Memory B cell (primary cell): ENCODE measurements around the gene LY6G5B.

Source experiments
- ATAC-seq: fragments of 150-1000 bp; cut with Tn5 transposase; 2 replicates; pipeline ENCODE4 v1.10.0; 2021; ENCODE audit warnings: low read depth, mild to moderate bottlenecking, moderate library complexity
- DNase-seq, 2 donors: peaks; one replicate each; pipeline ENCODE4 v3.0.0; 2022; ENCODE audit warnings: low spot score in 2 of 2
- H3K27ac Mint-ChIP-seq: one replicate; pipeline ENCODE4 v1.8.0; 2022; ENCODE audit warnings: mild to moderate bottlenecking, moderate library complexity, mixed read lengths
- H3K27me3 Mint-ChIP-seq: one replicate; pipeline ENCODE4 v1.8.0; 2022; ENCODE audit warnings: mixed read lengths
- H3K36me3 Mint-ChIP-seq: one replicate; pipeline ENCODE4 v1.8.0; 2022; ENCODE audit warnings: mild to moderate bottlenecking, mixed read lengths
- H3K4me1 Mint-ChIP-seq: one replicate; pipeline ENCODE4 v1.8.0; 2022; ENCODE audit warnings: mixed read lengths
- H3K4me3 Mint-ChIP-seq: one replicate; pipeline ENCODE4 v1.8.0; 2022; ENCODE audit warnings: mild to moderate bottlenecking, moderate library complexity, mixed read lengths
- H3K9me3 Mint-ChIP-seq: one replicate; pipeline ENCODE4 v1.8.0; 2022; ENCODE audit warnings: mixed read lengths

Gene LY6G5B

DNA sequence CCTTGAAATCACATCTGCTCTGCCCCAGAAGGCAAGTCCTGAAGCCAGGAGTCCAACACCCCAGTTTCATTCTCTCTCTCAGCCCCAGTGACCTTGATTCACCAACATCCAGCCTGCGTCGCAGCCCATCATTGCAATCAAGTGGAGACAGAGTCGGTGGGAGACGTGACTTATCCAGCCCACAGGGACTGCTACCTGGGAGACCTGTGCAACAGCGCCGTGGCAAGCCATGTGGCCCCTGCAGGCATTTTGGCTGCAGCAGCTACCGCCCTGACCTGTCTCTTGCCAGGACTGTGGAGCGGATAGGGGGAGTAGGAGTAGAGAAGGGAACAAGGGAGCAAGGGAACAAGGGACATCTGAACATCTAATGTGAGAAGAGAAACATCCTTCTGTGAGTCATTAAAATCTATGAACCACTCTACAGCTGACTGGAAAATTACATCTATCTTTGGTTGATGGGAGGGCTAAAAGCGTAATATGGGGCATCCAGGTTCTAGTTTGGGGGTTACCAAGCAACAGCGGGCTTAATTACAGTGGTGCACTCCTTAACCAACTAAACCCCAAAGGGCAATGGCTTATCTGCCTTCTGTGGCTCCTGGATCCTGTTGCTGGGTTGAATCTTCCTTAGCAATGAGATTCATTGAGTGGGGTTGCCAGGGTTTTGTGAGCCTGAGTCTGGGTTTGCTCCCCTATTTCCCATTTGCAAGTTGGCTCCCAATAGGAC lies 47.9 kb downstream of the LY6G5B start:
- H3K4me1 Mint-ChIP-seq: no peaks in the 10 kb centered on the region
- H3K27me3 Mint-ChIP-seq: no peaks in the 10 kb centered on the region
- H3K9me3 Mint-ChIP-seq: no peaks in the 10 kb centered on the region
- DNase-seq: no peak
- no peak for ATAC-seq
- no peak overlapping the region for H3K4me3 Mint-ChIP-seq
- H3K27ac Mint-ChIP-seq: no peak overlapping the region
- H3K36me3 Mint-ChIP-seq: no peaks in the 10 kb centered on the region

DNA sequence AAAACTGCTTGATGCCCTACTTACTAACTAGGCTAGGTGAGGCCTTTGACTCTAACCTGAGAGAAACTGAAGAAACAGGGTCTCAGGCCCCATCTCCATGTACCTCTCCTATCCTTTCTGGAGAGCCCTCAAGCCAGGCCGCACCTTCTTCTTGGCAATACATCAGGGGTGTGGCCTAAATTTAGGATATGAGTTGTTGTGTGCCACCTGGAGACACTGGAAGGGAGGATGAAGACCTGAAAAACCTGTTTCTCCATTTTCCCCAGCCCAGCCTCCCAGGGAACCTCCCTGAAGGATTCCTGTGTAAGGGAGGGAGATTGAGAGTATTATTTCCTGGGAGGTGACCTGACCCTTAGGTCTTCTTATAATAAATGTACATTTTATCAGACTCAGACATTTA lies 48.5 kb downstream of the LY6G5B start:
- no peaks in the 10 kb centered on the region for H3K36me3 Mint-ChIP-seq
- ATAC-seq: no peak
- H3K27ac Mint-ChIP-seq: no peak overlapping the region

DNA sequence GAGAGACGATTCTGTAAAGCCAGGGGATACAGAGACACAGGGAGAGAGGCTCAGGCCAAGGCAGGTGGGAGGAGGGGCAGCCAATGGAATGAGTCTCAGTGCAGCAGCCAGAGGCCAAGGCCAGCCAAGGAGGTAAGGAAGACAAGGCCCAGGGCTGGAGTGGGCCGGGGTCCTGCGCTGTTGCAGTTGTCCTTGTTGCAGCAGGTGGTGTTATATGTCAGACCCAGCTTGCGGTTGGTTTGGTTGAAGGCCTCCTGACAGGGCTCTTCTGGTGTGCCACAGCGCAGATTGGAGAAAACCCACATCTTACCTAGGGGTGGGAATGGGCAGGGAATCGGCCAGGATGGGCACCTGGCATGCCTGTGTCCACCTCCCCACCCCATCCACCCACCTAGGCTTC lies 49.2 kb downstream of the LY6G5B start:
- Mint-ChIP-seq H3K4me3 (no peak overlapping the region), H3K36me3 (no peaks in the 10 kb centered on the region), H3K27ac (no peak overlapping the region)

More for the DNA sequence above, 48.5 kb downstream of the LY6G5B start:
- no peaks in the 10 kb centered on the region for H3K9me3 Mint-ChIP-seq
- H3K4me3 Mint-ChIP-seq: no peak overlapping the region
- H3K4me1 Mint-ChIP-seq: peaks cover 2% of the 10 kb centered on the region
- no peak for DNase-seq
- H3K27me3 Mint-ChIP-seq: no peaks in the 10 kb centered on the region

DNA sequence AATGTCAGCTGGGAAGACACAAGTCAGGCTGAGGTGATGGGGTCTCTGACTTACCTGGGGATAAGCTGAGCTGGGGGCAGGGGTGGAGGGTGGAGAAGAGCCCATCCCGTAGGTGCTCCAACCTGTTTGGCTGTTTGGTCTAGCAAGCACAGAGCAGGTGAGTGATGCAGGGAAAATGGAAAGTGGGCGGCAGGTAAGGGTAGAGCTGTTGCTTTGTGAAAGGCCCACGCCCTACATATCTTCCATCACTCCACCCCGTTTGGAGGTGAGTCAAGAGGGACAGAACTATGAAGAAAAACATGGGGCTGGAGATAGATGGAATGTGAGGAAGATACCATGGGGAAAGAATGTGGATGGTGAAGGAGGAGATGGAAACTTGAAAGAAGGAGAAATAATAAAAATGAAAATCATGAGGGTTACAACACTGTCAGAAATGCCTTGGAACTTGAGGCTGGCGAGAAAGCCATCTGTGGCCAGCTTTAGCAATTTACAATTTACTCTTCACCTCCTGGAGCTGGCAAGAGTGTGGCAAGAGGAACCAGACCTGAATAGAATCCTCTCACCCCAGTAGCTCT lies 50.5 kb downstream of the LY6G5B start:
- no peak overlapping the region for H3K27ac Mint-ChIP-seq
- no peaks in the 10 kb centered on the region for H3K9me3 Mint-ChIP-seq
- peaks cover 5% of the 10 kb centered on the region for H3K4me1 Mint-ChIP-seq
- ATAC-seq (no peak), DNase-seq (no peak)
- H3K27me3 Mint-ChIP-seq: no peaks in the 10 kb centered on the region
- H3K4me3 Mint-ChIP-seq: no peak overlapping the region
- H3K36me3 Mint-ChIP-seq: no peaks in the 10 kb centered on the region

More for the DNA sequence above, 49.2 kb downstream of the LY6G5B start:
- peaks cover 5% of the 10 kb centered on the region for H3K4me1 Mint-ChIP-seq
- ATAC-seq: no peak
- no peaks in the 10 kb centered on the region for H3K27me3 Mint-ChIP-seq
- no peaks in the 10 kb centered on the region for H3K9me3 Mint-ChIP-seq
- no peak for DNase-seq

DNA sequence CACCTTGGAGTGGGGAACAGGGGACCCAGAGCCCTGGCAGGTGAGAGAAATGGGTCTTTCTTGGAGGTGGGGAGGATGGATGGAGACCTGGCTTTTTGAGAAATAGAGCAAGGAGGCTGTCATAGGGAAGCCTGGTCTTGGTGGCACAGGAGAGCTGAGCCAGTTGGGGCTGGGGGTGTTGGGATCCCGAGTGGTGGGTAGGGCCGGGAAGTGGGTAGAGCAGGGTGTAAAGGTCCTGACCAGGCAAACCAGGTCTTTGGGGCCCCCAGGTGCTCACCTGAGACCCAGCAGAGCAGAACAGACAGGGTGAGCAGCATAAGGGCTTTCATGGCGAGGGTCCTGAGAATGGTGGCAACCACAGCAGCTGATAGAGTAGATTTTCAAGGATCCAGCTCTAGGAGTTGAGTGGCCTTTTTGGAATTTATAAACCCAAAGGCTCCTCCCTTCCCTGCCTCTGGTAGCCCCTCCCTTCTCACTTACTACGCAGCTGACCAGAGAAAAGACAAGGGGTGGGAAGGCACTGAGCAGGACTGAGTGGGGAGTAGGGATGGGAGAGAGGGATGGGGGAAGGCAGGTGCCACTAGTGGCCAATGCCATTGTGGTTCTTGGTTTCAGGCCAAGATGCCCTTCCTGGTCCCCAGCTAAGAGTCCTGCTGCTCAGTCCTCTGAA lies 51.7 kb downstream of the LY6G5B start, which contains the start of gene LY6G6C:
Gene LY6G6C, minus strand, starts transcription at position 396 of the 670 bp plus-strand sequence. Its CDS starts 67 bp downstream, at position 329.
- Mint-ChIP-seq H3K9me3 (no peaks in the 10 kb centered on the region), H3K36me3 (peaks cover 9% of the 10 kb centered on the region), H3K4me3 (no peak within 1 kb of the TSS), H3K4me1 (peaks cover 16% of the 10 kb centered on the region), H3K27ac (peak within 1 kb of the TSS; percentile 4), H3K27me3 (no peaks in the 10 kb centered on the region)
- ATAC-seq: no peak
- DNase-seq: no peak

DNA sequence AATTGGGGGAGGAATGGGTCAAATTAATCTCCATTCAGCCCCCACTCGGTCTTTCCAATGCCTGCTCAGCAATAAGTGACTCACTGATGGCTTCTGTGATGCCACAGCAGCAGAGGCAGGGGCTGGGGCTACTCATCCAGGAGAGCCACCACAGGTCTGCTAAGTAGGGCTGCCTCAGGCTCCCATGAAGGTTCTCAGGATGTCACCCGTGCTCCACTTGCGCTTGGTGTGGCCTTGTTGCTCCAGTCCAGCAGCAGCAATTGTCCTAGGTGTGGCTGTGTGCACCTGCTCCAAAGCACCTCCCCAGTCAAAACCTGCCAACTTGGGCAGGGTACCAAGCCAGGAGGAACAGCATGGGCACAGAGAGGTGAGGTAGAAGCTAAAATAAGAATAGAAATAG lies 52.4 kb downstream of the LY6G5B start:
- Mint-ChIP-seq H3K36me3 (peaks cover 16% of the 10 kb centered on the region), H3K4me3 (no peak overlapping the region), H3K9me3 (no peaks in the 10 kb centered on the region), H3K4me1 (peaks cover 22% of the 10 kb centered on the region), H3K27ac (no peak overlapping the region), H3K27me3 (no peaks in the 10 kb centered on the region)
- DNase-seq (no peak), ATAC-seq (no peak)
